ENCODE results near the gene ZC3HAV1. TPM values are rescaled to one million over a fixed set of nuclear protein-coding genes. Genes with fewer than 3 reads are reported as not detected.
"Not testable (repeated sequence)": the region's sequence is repeated elsewhere in the genome, so short reads cannot be mapped to it uniquely, and the experiment has no call there.

Gene ZC3HAV1
- total RNA-seq, 1 donor from 2014 or later = 35.0 TPM

- no peak for DNase-seq (ENCODE audit: low spot score)
These were observed 3.3 kb upstream of the ZC3HAV1 start for GRCh38 chr7:139112741-139113250.

GRCh38 chr7:139112316-139112715, 2.8 kb upstream of the ZC3HAV1 start:
- no peak for DNase-seq (ENCODE audit: low spot score)

- no peak for DNase-seq (ENCODE audit: low spot score)
These were observed 2.3 kb upstream of the ZC3HAV1 start for GRCh38 chr7:139111811-139112301.

GRCh38 chr7:139111147-139111546, 1.6 kb upstream of the ZC3HAV1 start:
- no peak for DNase-seq (ENCODE audit: low spot score)

GRCh38 chr7:139109983-139110411, 477 bp upstream of the ZC3HAV1 start:
- no peak for DNase-seq (ENCODE audit: low spot score)

GRCh38 chr7:139108266-139109187, 993 bp downstream of the ZC3HAV1 start:
- no peak for DNase-seq (ENCODE audit: low spot score)

- DNase-seq (ENCODE audit: low spot score) = no peak
These were observed 2.6 kb downstream of the ZC3HAV1 start for GRCh38 chr7:139106959-139107358.

GRCh38 chr7:139106227-139106626, 3.3 kb downstream of the ZC3HAV1 start:
- not testable (repeated sequence) for DNase-seq (ENCODE audit: low spot score)

GRCh38 chr7:139105484-139105883, 4.0 kb downstream of the ZC3HAV1 start:
- no peak for DNase-seq (ENCODE audit: low spot score)

GRCh38 chr7:139104091-139104450, 5.4 kb downstream of the ZC3HAV1 start:
- no peak for DNase-seq (ENCODE audit: low spot score)

- no peak for DNase-seq (ENCODE audit: low spot score)
These were observed 6.3 kb downstream of the ZC3HAV1 start for GRCh38 chr7:139103057-139103815.

- not testable (repeated sequence) for DNase-seq (ENCODE audit: low spot score)
These were observed 7.8 kb downstream of the ZC3HAV1 start for GRCh38 chr7:139101637-139102158.

- no peak for DNase-seq (ENCODE audit: low spot score)
These were observed 10.2 kb downstream of the ZC3HAV1 start for GRCh38 chr7:139099172-139099947.

GRCh38 chr7:139095194-139095659, 14.3 kb downstream of the ZC3HAV1 start:
- no peak for DNase-seq (ENCODE audit: low spot score)

- DNase-seq (ENCODE audit: low spot score) = no peak
These were observed 14.9 kb downstream of the ZC3HAV1 start for GRCh38 chr7:139094596-139094995.

- no peak for DNase-seq (ENCODE audit: low spot score)
These were observed 15.5 kb downstream of the ZC3HAV1 start for GRCh38 chr7:139094030-139094429.

- DNase-seq (ENCODE audit: low spot score) = not testable (repeated sequence)
These were observed 16.0 kb downstream of the ZC3HAV1 start for GRCh38 chr7:139093512-139093911.

GRCh38 chr7:139092090-139092796, 17.3 kb downstream of the ZC3HAV1 start:
- no peak for DNase-seq (ENCODE audit: low spot score)

- no peak for DNase-seq (ENCODE audit: low spot score)
These were observed 17.9 kb downstream of the ZC3HAV1 start for GRCh38 chr7:139091677-139091996.

- DNase-seq (ENCODE audit: low spot score) = no peak
These were observed 20.4 kb downstream of the ZC3HAV1 start for GRCh38 chr7:139089118-139089517.

Data from mesenteric fat pad (tissue), 1 donor.